Stimulated activated CD4-positive, alpha-beta T cell treated with anti-CD3 and anti-CD28 coated beads, Interleukin-15, amount 100 ng/mL, for 1 hour (primary cell): Measurements from ENCODE around the gene RPL10A.

Experiments
- DNase-seq, 2 donors: peaks; one replicate each; pipeline ENCODE4 v3.0.0-alpha.2; 2020; ENCODE audit warnings: low read depth in 1 of 2, low spot score in 1 of 2

RPL10A gene

GRCh38 chr6:35448191-35448590 lies 20.0 kb upstream of the RPL10A start:
- no peak for DNase-seq

- DNase-seq = no peak
These were observed 18.8 kb upstream of the RPL10A start for GRCh38 chr6:35449287-35449881.

GRCh38 chr6:35451354-35452182 lies 16.6 kb upstream of the RPL10A start:
- DNase-seq = no peak

- peak; percentile 83 to 84 for DNase-seq
These were observed 15.8 kb upstream of the RPL10A start, which contains the start of gene FANCE for GRCh38 chr6:35452183-35453090. TSS of gene FANCE (plus strand) at chr6:35452338. CDS start at chr6:35452546, 208 bp downstream.

- no peak for DNase-seq
These were observed 15.0 kb upstream of the RPL10A start for GRCh38 chr6:35453236-35453635.

GRCh38 chr6:35454391-35455110 lies 13.7 kb upstream of the RPL10A start:
- no peak for DNase-seq

- DNase-seq = no peak
These were observed 10.3 kb upstream of the RPL10A start for GRCh38 chr6:35457907-35458306.

- no peak for DNase-seq
These were observed 6.9 kb upstream of the RPL10A start for GRCh38 chr6:35461270-35461669.

- no peak for DNase-seq
These were observed 4.9 kb upstream of the RPL10A start for GRCh38 chr6:35463292-35463691.

GRCh38 chr6:35465646-35466045 lies 2.6 kb upstream of the RPL10A start:
- DNase-seq = no peak

GRCh38 chr6:35468980-35469750 lies 964 bp downstream of the RPL10A start:
- peak in 1 of 2 donors; percentile 39 for DNase-seq

- DNase-seq = no peak
These were observed 1.8 kb downstream of the RPL10A start for GRCh38 chr6:35469751-35470662.

- DNase-seq = no peak
These were observed 2.5 kb downstream of the RPL10A start for GRCh38 chr6:35470663-35471120.

GRCh38 chr6:35471836-35472345 lies 3.7 kb downstream of the RPL10A start:
- DNase-seq = no peak

GRCh38 chr6:35473075-35473849 lies 5.1 kb downstream of the RPL10A start:
- no peak for DNase-seq

- no peak for DNase-seq
These were observed 5.6 kb downstream of the RPL10A start for GRCh38 chr6:35473850-35474130.

- DNase-seq = no peak
These were observed 6.1 kb downstream of the RPL10A start for GRCh38 chr6:35474131-35474941.
